ENCODE data around the gene ANP32B.

ANP32B gene

GRCh38 chr9:97982683-97983588 is at the start of gene ANP32B:
ANP32B (plus strand) TSS chr9:97983341; CDS start chr9:97983556, 215 bp downstream.
- no peak for TF ChIP-seq GATA2 (IDR thresholded peaks at IDR 0.05; ENCODE audit: low read depth, low read length)

GRCh38 chr9:97934321-97935115 is 48.6 kb upstream of the ANP32B start:
- TF ChIP-seq GATA2 (IDR thresholded peaks at IDR 0.05; ENCODE audit: low read depth, low read length) = no peak
- TF ChIP-seq GATA3 (IDR thresholded peaks at IDR 0.05; ENCODE audit: low read depth, low read length) = no peak

DNA sequence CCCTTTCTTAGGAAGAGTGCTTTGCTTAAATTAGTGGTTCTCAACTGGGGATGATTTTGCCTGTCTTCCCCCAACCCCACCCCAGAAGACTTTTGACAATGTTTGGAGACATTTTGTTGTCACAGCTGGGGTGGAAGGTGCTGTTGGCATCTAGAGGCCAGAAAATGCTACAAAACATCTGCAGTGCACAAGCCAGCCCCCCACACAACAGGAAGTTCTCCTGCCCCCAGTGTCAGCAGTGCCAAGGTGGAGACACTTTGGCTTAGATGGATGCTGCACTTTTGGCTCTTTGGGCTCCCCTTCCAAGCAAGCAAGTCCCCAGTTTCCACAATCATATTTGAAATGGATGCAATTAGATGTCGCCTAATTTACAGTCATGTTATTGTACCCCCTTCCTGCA is 47.9 kb upstream of the ANP32B start:
- TF ChIP-seq GATA2 (IDR thresholded peaks at IDR 0.05; ENCODE audit: low read depth, low read length) = no peak
- no peak for TF ChIP-seq GATA3 (IDR thresholded peaks at IDR 0.05; ENCODE audit: low read depth, low read length)

GRCh38 chr9:97936998-97937397 is 46.1 kb upstream of the ANP32B start:
- TF ChIP-seq GATA3 (IDR thresholded peaks at IDR 0.05; ENCODE audit: low read depth, low read length) (no peak), GATA2 (IDR thresholded peaks at IDR 0.05; ENCODE audit: low read depth, low read length) (no peak)

DNA sequence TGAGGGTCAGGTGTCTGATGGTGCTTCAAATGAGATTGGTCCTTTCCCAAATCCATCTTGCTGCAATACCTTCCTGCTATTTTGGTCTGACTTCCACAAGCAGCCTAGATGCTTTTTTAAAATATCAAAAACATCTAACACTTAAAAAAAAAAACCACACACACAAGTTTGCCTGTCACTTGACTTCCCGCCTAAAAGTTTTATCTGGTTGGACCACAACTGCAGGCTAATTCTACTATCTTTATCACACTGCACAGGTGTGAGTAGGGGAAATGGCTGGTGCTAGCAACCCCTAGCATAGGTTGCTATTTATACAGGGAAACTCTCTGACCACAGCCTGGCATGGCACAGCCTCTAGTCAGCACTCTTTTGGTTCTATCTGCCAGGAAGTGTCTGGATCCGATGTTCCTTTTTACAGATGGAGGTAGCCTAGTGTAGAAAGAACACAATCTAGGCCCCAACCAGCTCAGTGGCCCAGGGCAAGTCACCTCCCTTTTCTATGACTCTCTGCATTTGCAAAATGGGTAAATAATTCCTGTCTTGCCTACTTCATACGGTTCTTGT is 45.0 kb upstream of the ANP32B start, which contains the start of gene HEMGN:
TSS of gene HEMGN (minus strand) at position 92 of the 564 bp plus-strand sequence. CDS start at position 56, 36 bp downstream.
- TF ChIP-seq GATA2 (IDR thresholded peaks at IDR 0.05; ENCODE audit: low read depth, low read length) (no peak), GATA3 (IDR thresholded peaks at IDR 0.05; ENCODE audit: low read depth, low read length) (no peak)

DNA sequence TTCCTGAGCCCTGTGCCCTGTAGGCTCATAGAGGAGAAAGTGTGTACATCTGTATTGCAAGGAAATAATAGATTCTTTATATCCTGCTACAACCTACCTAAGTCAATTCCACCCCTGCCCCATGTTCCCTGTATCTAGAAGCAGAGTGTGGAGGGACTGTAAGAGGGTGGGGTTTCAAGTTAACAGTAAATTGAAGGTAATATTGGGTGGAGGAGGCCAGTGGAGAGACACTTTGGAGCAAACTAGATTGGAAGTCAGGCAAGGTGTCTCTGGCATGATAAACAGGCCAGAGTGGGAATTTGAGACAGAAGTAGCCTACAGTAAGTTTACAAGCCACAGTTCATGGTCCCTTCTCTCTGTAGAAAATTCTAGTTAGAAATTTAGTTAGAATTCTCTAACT is 42.9 kb upstream of the ANP32B start:
- TF ChIP-seq GATA3 (IDR thresholded peaks at IDR 0.05; ENCODE audit: low read depth, low read length) (no peak), GATA2 (IDR thresholded peaks at IDR 0.05; ENCODE audit: low read depth, low read length) (no peak)

DNA sequence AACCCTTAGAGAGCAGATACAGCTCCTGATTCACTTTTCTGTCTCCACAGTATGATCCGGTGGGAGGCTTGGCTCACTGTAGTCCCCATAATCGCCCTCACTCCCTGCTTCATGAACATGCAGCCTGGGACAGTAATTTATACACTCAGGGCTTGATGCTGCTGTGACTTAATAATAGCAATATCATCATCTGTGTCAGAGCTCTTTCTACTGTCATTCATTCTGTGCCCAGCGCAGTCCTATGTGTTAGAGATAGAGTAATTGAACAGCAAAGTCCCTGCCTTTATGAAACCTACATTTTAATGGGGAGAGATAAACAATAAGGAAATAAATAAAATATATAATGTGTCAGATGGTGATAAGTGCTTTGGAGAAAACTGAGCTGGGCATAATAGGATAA is 42.4 kb upstream of the ANP32B start:
- no peak for TF ChIP-seq GATA3 (IDR thresholded peaks at IDR 0.05; ENCODE audit: low read depth, low read length)
- TF ChIP-seq GATA2 (IDR thresholded peaks at IDR 0.05; ENCODE audit: low read depth, low read length) = no peak

- no peak for TF ChIP-seq GATA2 (IDR thresholded peaks at IDR 0.05; ENCODE audit: low read depth, low read length)
- TF ChIP-seq GATA3 (IDR thresholded peaks at IDR 0.05; ENCODE audit: low read depth, low read length) = no peak
Measured at GRCh38 chr9:97941323-97941722, 41.8 kb upstream of the ANP32B start.

GRCh38 chr9:97943308-97943855 is 39.8 kb upstream of the ANP32B start:
- no peak for TF ChIP-seq GATA3 (IDR thresholded peaks at IDR 0.05; ENCODE audit: low read depth, low read length)
- no peak for TF ChIP-seq GATA2 (IDR thresholded peaks at IDR 0.05; ENCODE audit: low read depth, low read length)

- TF ChIP-seq GATA3 (IDR thresholded peaks at IDR 0.05; ENCODE audit: low read depth, low read length) = no peak
- TF ChIP-seq GATA2 (IDR thresholded peaks at IDR 0.05; ENCODE audit: low read depth, low read length) = no peak
Measured at GRCh38 chr9:97944612-97945011, 38.5 kb upstream of the ANP32B start.

GRCh38 chr9:97954550-97954989 is 28.6 kb upstream of the ANP32B start:
- no peak for TF ChIP-seq GATA2 (IDR thresholded peaks at IDR 0.05; ENCODE audit: low read depth, low read length)
- TF ChIP-seq GATA3 (IDR thresholded peaks at IDR 0.05; ENCODE audit: low read depth, low read length) = no peak

DNA sequence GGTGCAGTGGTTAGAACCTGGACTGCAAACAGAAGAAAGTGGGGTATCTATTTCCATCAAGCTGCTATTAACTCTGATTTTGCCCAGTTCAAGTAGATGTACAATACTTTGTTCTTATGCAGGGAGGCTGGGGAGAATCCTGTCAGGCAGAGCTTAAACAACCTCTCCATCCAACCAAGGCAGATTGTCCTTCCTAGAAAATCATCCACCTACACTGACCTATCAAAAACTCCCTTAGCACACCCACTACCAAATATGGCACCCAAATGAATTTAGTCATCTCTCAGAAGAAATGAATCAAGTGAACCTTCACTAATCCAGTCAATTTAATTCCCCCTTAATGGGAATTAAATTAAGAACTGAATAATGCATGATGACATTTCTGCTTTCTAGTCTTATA is 26.8 kb upstream of the ANP32B start:
- TF ChIP-seq GATA2 (IDR thresholded peaks at IDR 0.05; ENCODE audit: low read depth, low read length) (no peak), GATA3 (IDR thresholded peaks at IDR 0.05; ENCODE audit: low read depth, low read length) (no peak)

GRCh38 chr9:97958812-97959511 is 24.2 kb upstream of the ANP32B start:
- TF ChIP-seq GATA2 (IDR thresholded peaks at IDR 0.05; ENCODE audit: low read depth, low read length) (no peak), GATA3 (IDR thresholded peaks at IDR 0.05; ENCODE audit: low read depth, low read length) (no peak)
